Measurements from ENCODE around the gene OPCML. TPM values are rescaled to one million over a fixed set of nuclear protein-coding genes. Genes with fewer than 3 reads are reported as not detected.
A peak's percentile ranks its signal among the peaks of the same experiment; 100 is the strongest.

OPCML gene
- total and polyA plus RNA-seq, 5 donors = 0.14 to 2.8 (median 1.1) TPM

- intact Hi-C loops (cut with DNase I) = no loop called here
- DNase-seq (no peak), ATAC-seq (no peak)
- no peaks in the 10 kb centered on the region for H3K9me3 ChIP-seq (ENCODE audit: control insufficient read depth, low read length)
- WGBS = 82% methylated on average over 6 of the region's 6 CpGs
- no peak overlapping the region for H3K27ac ChIP-seq (ENCODE audit: low read length)
- no peaks in the 10 kb centered on the region for H3K4me1 ChIP-seq (ENCODE audit: control insufficient read depth, insufficient read depth, low read length)
- H3K4me3 ChIP-seq (ENCODE audit: low read length) = no peak overlapping the region
- H3K27me3 ChIP-seq (ENCODE audit: control insufficient read depth, insufficient read depth) = no peaks in the 10 kb centered on the region
These were observed 27.1 kb upstream of the OPCML start for GRCh38 chr11:133559382-133559781.

GRCh38 chr11:133555034-133555433 is 22.7 kb upstream of the OPCML start:
- ATAC-seq = peak; percentile 49 to 67
- no peak overlapping the region for H3K27ac ChIP-seq (ENCODE audit: low read length)
- H3K4me3 ChIP-seq (ENCODE audit: low read length) = no peak overlapping the region
- DNase-seq = no peak
- H3K4me1 ChIP-seq (ENCODE audit: control insufficient read depth, insufficient read depth, low read length) = no peaks in the 10 kb centered on the region
- no peaks in the 10 kb centered on the region for H3K27me3 ChIP-seq (ENCODE audit: control insufficient read depth, insufficient read depth)
- H3K9me3 ChIP-seq (ENCODE audit: control insufficient read depth, low read length) = no peaks in the 10 kb centered on the region
- intact Hi-C loops (cut with DNase I) = no loop called here
- WGBS = 34% methylated on average over 6 of the region's 6 CpGs

GRCh38 chr11:133553885-133554740 is 21.8 kb upstream of the OPCML start:
- Histone ChIP-seq H3K4me1 (ENCODE audit: control insufficient read depth, insufficient read depth, low read length) (no peaks in the 10 kb centered on the region), H3K27me3 (ENCODE audit: control insufficient read depth, insufficient read depth) (no peaks in the 10 kb centered on the region), H3K4me3 (ENCODE audit: low read length) (no peak overlapping the region), H3K27ac (ENCODE audit: low read length) (no peak overlapping the region), H3K9me3 (ENCODE audit: control insufficient read depth, low read length) (no peaks in the 10 kb centered on the region)
- WGBS = 30% methylated on average over 22 of the region's 22 CpGs
- DNase-seq (peak; percentile 65 to 83 (median 82)), ATAC-seq (peak; percentile 88 to 95)
- intact Hi-C loops (cut with DNase I) = no loop called here

- Histone ChIP-seq H3K4me3 (ENCODE audit: low read length) (no peak overlapping the region), H3K27ac (ENCODE audit: low read length) (no peak overlapping the region), H3K9me3 (ENCODE audit: control insufficient read depth, low read length) (no peaks in the 10 kb centered on the region), H3K4me1 (ENCODE audit: control insufficient read depth, insufficient read depth, low read length) (no peaks in the 10 kb centered on the region), H3K27me3 (ENCODE audit: control insufficient read depth, insufficient read depth) (no peaks in the 10 kb centered on the region)
- ATAC-seq (no peak), DNase-seq (no peak)
- intact Hi-C loops (cut with DNase I) = no loop called here
- WGBS = 91% methylated on average over 6 of the region's 6 CpGs
These were observed 20.6 kb upstream of the OPCML start for GRCh38 chr11:133552938-133553337.

GRCh38 chr11:133551064-133551463 is 18.8 kb upstream of the OPCML start:
- no peak for DNase-seq
- no peaks in the 10 kb centered on the region for H3K9me3 ChIP-seq (ENCODE audit: control insufficient read depth, low read length)
- H3K4me1 ChIP-seq (ENCODE audit: control insufficient read depth, insufficient read depth, low read length) = no peaks in the 10 kb centered on the region
- ATAC-seq = no peak
- WGBS = 63% methylated on average over 5 of the region's 5 CpGs
- no peak overlapping the region for H3K4me3 ChIP-seq (ENCODE audit: low read length)
- H3K27ac ChIP-seq (ENCODE audit: low read length) = no peak overlapping the region
- no peaks in the 10 kb centered on the region for H3K27me3 ChIP-seq (ENCODE audit: control insufficient read depth, insufficient read depth)
- intact Hi-C loops (cut with DNase I) = no loop called here

GRCh38 chr11:133549826-133550225 is 17.5 kb upstream of the OPCML start:
- no peak overlapping the region for H3K27ac ChIP-seq (ENCODE audit: low read length)
- WGBS = 39% methylated on average over 3 of the region's 3 CpGs
- peak; percentile 20 to 70 for ATAC-seq
- peak in 2 of 3 donors; percentile 59 to 64 for DNase-seq
- intact Hi-C loops (cut with DNase I) = no loop called here
- no peaks in the 10 kb centered on the region for H3K4me1 ChIP-seq (ENCODE audit: control insufficient read depth, insufficient read depth, low read length)
- no peaks in the 10 kb centered on the region for H3K9me3 ChIP-seq (ENCODE audit: control insufficient read depth, low read length)
- no peaks in the 10 kb centered on the region for H3K27me3 ChIP-seq (ENCODE audit: control insufficient read depth, insufficient read depth)
- H3K4me3 ChIP-seq (ENCODE audit: low read length) = no peak overlapping the region

- H3K4me3 ChIP-seq (ENCODE audit: low read length) = no peak overlapping the region
- intact Hi-C loops (cut with DNase I) = no loop called here
- WGBS = 90% methylated on average over 7 of the region's 7 CpGs
- no peaks in the 10 kb centered on the region for H3K9me3 ChIP-seq (ENCODE audit: control insufficient read depth, low read length)
- H3K27ac ChIP-seq (ENCODE audit: low read length) = no peak overlapping the region
- no peaks in the 10 kb centered on the region for H3K4me1 ChIP-seq (ENCODE audit: control insufficient read depth, insufficient read depth, low read length)
- H3K27me3 ChIP-seq (ENCODE audit: control insufficient read depth, insufficient read depth) = no peaks in the 10 kb centered on the region
- ATAC-seq (no peak), DNase-seq (no peak)
These were observed 16.3 kb upstream of the OPCML start for GRCh38 chr11:133548641-133549040.

- ATAC-seq (peak in 1 of 2 donors; percentile 48), DNase-seq (no peak)
- intact Hi-C loops (cut with DNase I) = no loop called here
- no peaks in the 10 kb centered on the region for H3K27me3 ChIP-seq (ENCODE audit: control insufficient read depth, insufficient read depth)
- H3K27ac ChIP-seq (ENCODE audit: low read length) = no peak overlapping the region
- H3K4me3 ChIP-seq (ENCODE audit: low read length) = no peak overlapping the region
- H3K9me3 ChIP-seq (ENCODE audit: control insufficient read depth, low read length) = no peaks in the 10 kb centered on the region
- 65% methylated on average over 12 of the region's 12 CpGs for WGBS
- H3K4me1 ChIP-seq (ENCODE audit: control insufficient read depth, insufficient read depth, low read length) = no peaks in the 10 kb centered on the region
These were observed 15.7 kb upstream of the OPCML start for GRCh38 chr11:133547808-133548494.

- ATAC-seq (no peak), DNase-seq (no peak)
- Histone ChIP-seq H3K9me3 (ENCODE audit: control insufficient read depth, low read length) (no peaks in the 10 kb centered on the region), H3K27ac (ENCODE audit: low read length) (no peak overlapping the region), H3K4me3 (ENCODE audit: low read length) (no peak overlapping the region), H3K27me3 (ENCODE audit: control insufficient read depth, insufficient read depth) (no peaks in the 10 kb centered on the region), H3K4me1 (ENCODE audit: control insufficient read depth, insufficient read depth, low read length) (no peaks in the 10 kb centered on the region)
- intact Hi-C loops (cut with DNase I) = no loop called here
- WGBS = 77% methylated on average over 8 of the region's 8 CpGs
These were observed 13.0 kb upstream of the OPCML start for GRCh38 chr11:133545199-133545803.

- no peaks in the 10 kb centered on the region for H3K9me3 ChIP-seq (ENCODE audit: control insufficient read depth, low read length)
- H3K27ac ChIP-seq (ENCODE audit: low read length) = no peak overlapping the region
- intact Hi-C loops (cut with DNase I) = no loop called here
- no peak for ATAC-seq
- 71% methylated on average over 7 of the region's 7 CpGs for WGBS
- no peaks in the 10 kb centered on the region for H3K27me3 ChIP-seq (ENCODE audit: control insufficient read depth, insufficient read depth)
- H3K4me1 ChIP-seq (ENCODE audit: control insufficient read depth, insufficient read depth, low read length) = no peaks in the 10 kb centered on the region
- no peak for DNase-seq
- H3K4me3 ChIP-seq (ENCODE audit: low read length) = no peak overlapping the region
These were observed 9.4 kb upstream of the OPCML start for GRCh38 chr11:133541720-133542095.

GRCh38 chr11:133541021-133541719 is 8.9 kb upstream of the OPCML start:
- intact Hi-C loops (cut with DNase I) = no loop called here
- no peak for ATAC-seq
- no peaks in the 10 kb centered on the region for H3K27me3 ChIP-seq (ENCODE audit: control insufficient read depth, insufficient read depth)

More at GRCh38 chr11:133541021-133541719, 8.9 kb upstream of the OPCML start:
- Histone ChIP-seq H3K27ac (ENCODE audit: low read length) (no peak overlapping the region), H3K9me3 (ENCODE audit: control insufficient read depth, low read length) (no peaks in the 10 kb centered on the region), H3K4me3 (ENCODE audit: low read length) (no peak overlapping the region), H3K4me1 (ENCODE audit: control insufficient read depth, insufficient read depth, low read length) (no peaks in the 10 kb centered on the region)
- no peak for DNase-seq
- 69% methylated on average over 10 of the region's 10 CpGs for WGBS

Data from right cardiac atrium (tissue), 5 donors.